H1 (cell line): ENCODE data around the gene HIPK1. TPM values are rescaled to one million over a fixed set of nuclear protein-coding genes. Genes with fewer than 3 reads are reported as not detected.

ENCODE experiments used
- CBX5 ChIP-seq: fragments of 300-800, 300-1000 bp; sonication (generic); IDR thresholded peaks from 2 replicates; pipeline ENCODE4 v1.7.1; 2016; ENCODE audit warnings: antibody characterized with exemption, low read length, low read depth
- CTCF ChIP-seq, 3 experiments: IDR thresholded peaks; 1 replicate in 2 of 3; 2 replicates in 1 of 3; pipeline versions ENCODE4 v1.5.1 to v1.6.1; 2011; ENCODE audit warnings: low read length in 3 of 3, mild to moderate bottlenecking in 3 of 3, inconsistent platforms in 2 of 3, low read depth in 1 of 3, moderate library complexity in 1 of 3; ENCODE audit not compliant: insufficient read depth in 1 of 3; ENCODE audit errors: control extremely low read depth in 1 of 3
- HDAC2 ChIP-seq, 2 experiments: fragments of 300-600 bp in 1 of 2; sonication (generic) in 1 of 2; IDR thresholded peaks; 2 replicates each; pipeline ENCODE4 v1.6.1; 2011 to 2012; ENCODE audit warnings: low read depth in 2 of 2, low read length in 2 of 2, mild to moderate bottlenecking in 2 of 2, moderate library complexity in 2 of 2, borderline replicate concordance in 1 of 2, inconsistent platforms in 1 of 2
- KDM1A ChIP-seq: fragments of 200-600, 300-600 bp; sonication (generic); IDR thresholded peaks from 2 replicates; pipeline ENCODE4 v1.7.1; 2016; ENCODE audit warnings: mild to moderate bottlenecking, low read length, borderline replicate concordance
- POU5F1 ChIP-seq: IDR thresholded peaks from 2 replicates; pipeline ENCODE4 v1.6.1; 2011; ENCODE audit warnings: low read depth, mild to moderate bottlenecking, low read length, moderate library complexity
- RFX5 ChIP-seq: IDR thresholded peaks from 2 replicates; pipeline ENCODE4 v1.6.1; 2011; ENCODE audit warnings: low read depth, low read length, improper control_type of control experiment, borderline replicate concordance
- SAP30 ChIP-seq: fragments of 300-600 bp; sonication (generic); IDR thresholded peaks from 2 replicates; pipeline ENCODE4 v1.7.1; 2012; ENCODE audit warnings: low read length, moderate library complexity, mild to moderate bottlenecking, inconsistent platforms; ENCODE audit not compliant: insufficient read depth, insufficient replicate concordance
- SP2 ChIP-seq: IDR thresholded peaks from 2 replicates; pipeline ENCODE4 v1.6.1; 2012; ENCODE audit warnings: mild to moderate bottlenecking, low read length, inconsistent platforms
- TEAD4 ChIP-seq: IDR thresholded peaks from 2 replicates; pipeline ENCODE4 v1.6.1; 2012; ENCODE audit warnings: low read depth, low read length, inconsistent platforms, mixed read lengths
- polyA plus RNA-seq, 7 experiments: library from polyadenylated mRNA; depleted of rRNA in 3 of 7; stranded (reverse) in 5 of 7; unstranded in 2 of 7; fragments of >200 nt in 5 of 7; fragments of 200-250 nt in 2 of 7; gene quantifications; 1 replicate in 5 of 7; 2 replicates in 1 of 7; 4 replicates in 1 of 7; pipeline versions ENCODE4 v1.2.1 to v1.2.3, GENCODE V29; 2011 to 2013; ENCODE audit warnings: missing spikeins in 2 of 7, mixed read lengths in 2 of 7
- total RNA-seq: library from RNA; stranded (reverse); fragmentation: NEBNext Ultra II Directional; extraction: Animal tissue kit (Norgen Biotek cat#: 25700); gene quantifications from 2 replicates; pipeline ENCODE4 v1.2.1, GENCODE V29; 2021

HIPK1 gene
- total and polyA plus RNA-seq, 2 of the 8 experiments (the other 6 are each of a cell fraction or from before 2014, with no cell fraction given) = 46.2 to 64.3 TPM

- TF ChIP-seq CTCF (IDR thresholded peaks at IDR 0.05; ENCODE audit: control extremely low read depth in 1 of 3, insufficient read depth in 1 of 3, low read depth in 1 of 3, low read length in 3 of 3) (no peak), KDM1A (no peak), RFX5 (no peak), HDAC2 (IDR thresholded peaks at IDR 0.05; ENCODE audit: borderline replicate concordance in 1 of 2, low read depth in 2 of 2, low read length in 2 of 2) (no peak), SAP30 (no peak), TEAD4 (no peak), CBX5 (no peak), SP2 (no peak), POU5F1 (no peak)
- TF ChIP-seq, all 59 proteins: peak for 0
Measured at GRCh38 chr1:113886417-113887401, 42.4 kb upstream of the HIPK1 start (continued).
